ENCODE measurements around the gene CCT2. TPM values are rescaled to one million over a fixed set of nuclear protein-coding genes. Genes with fewer than 3 reads are reported as not detected.

Gene CCT2
- total RNA-seq, 1 donor from 2014 or later = 262 TPM

- H3K36me3 ChIP-seq (ENCODE audit: insufficient read depth, low read length) = no peaks in the 10 kb centered on the region
- peaks cover 3% of the 10 kb centered on the region for H3K27me3 ChIP-seq (ENCODE audit: insufficient read depth, low read length)
- TF ChIP-seq EZH2 (IDR thresholded peaks at IDR 0.05; ENCODE audit: insufficient read depth, low read length) (no peak), CTCF (IDR thresholded peaks at IDR 0.05; ENCODE audit: insufficient read depth, low read depth, low read length) (no peak)
- no peaks in the 10 kb centered on the region for H3K79me2 ChIP-seq (ENCODE audit: insufficient read depth, low read length)
- no peak overlapping the region for H3K9ac ChIP-seq (ENCODE audit: low read length)
- H4K20me1 ChIP-seq (ENCODE audit: insufficient read depth, low read length) = no peaks in the 10 kb centered on the region
- H3K4me3 ChIP-seq (ENCODE audit: insufficient read depth, low read depth, low read length) = no peak overlapping the region
- FAIRE-seq (no peak), DNase-seq (ENCODE audit: low read depth) (no peak)
- no peaks in the 10 kb centered on the region for H3K9me3 ChIP-seq (ENCODE audit: insufficient read depth, low read depth, low read length)
- Mint-ChIP-seq H3K36me3 (ENCODE audit: low read depth, unreplicated experiment) (no peaks in the 10 kb centered on the region), H3K27me3 (ENCODE audit: low read depth, unreplicated experiment) (peaks cover 5% of the 10 kb centered on the region), H3K4me3 (ENCODE audit: unreplicated experiment) (no peak overlapping the region), H3K27ac (ENCODE audit: unreplicated experiment) (no peak overlapping the region), H3K9me3 (ENCODE audit: unreplicated experiment) (peaks cover 5% of the 10 kb centered on the region), H3K4me1 (ENCODE audit: low read depth, unreplicated experiment) (no peaks in the 10 kb centered on the region)
- H3K27ac ChIP-seq (ENCODE audit: low read depth, low read length) = no peak overlapping the region
- H3K4me2 ChIP-seq (ENCODE audit: low read length) = no peak overlapping the region
- no peak overlapping the region for H2AFZ ChIP-seq (ENCODE audit: low read depth, low read length)
- H3K4me1 ChIP-seq (ENCODE audit: insufficient read depth, low read length) = no peaks in the 10 kb centered on the region
Observed at GRCh38 chr12:69621551-69621950, 36.3 kb downstream of the CCT2 start.

DNA sequence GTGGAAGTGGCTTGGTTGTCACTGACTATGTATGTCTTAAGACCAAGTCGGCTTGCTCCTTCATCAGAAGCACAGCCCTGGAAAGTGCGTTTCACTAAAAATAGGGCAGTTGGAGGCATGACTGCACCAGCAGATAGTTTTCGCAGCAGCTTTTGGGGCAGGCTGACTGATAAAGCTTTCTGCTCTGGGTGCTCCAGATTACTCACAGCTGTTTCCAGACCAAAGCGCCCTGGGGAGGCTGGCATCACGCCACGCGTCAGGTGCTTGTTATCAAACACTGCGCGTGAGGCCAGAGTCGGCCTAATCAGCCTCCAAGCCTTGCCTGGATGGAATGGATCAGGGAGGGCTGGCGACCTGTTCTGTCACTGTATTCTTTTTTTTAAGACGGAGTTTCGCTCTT is 38.7 kb downstream of the CCT2 start:
- H2AFZ ChIP-seq (ENCODE audit: low read depth, low read length) = no peak overlapping the region
- H3K27me3 ChIP-seq (ENCODE audit: insufficient read depth, low read length) = peaks cover 3% of the 10 kb centered on the region
- Mint-ChIP-seq H3K4me1 (ENCODE audit: low read depth, unreplicated experiment) (no peaks in the 10 kb centered on the region), H3K27me3 (ENCODE audit: low read depth, unreplicated experiment) (peaks cover 5% of the 10 kb centered on the region), H3K36me3 (ENCODE audit: low read depth, unreplicated experiment) (no peaks in the 10 kb centered on the region), H3K9me3 (ENCODE audit: unreplicated experiment) (no peaks in the 10 kb centered on the region), H3K27ac (ENCODE audit: unreplicated experiment) (no peak overlapping the region), H3K4me3 (ENCODE audit: unreplicated experiment) (no peak overlapping the region)
- no peak overlapping the region for H3K9ac ChIP-seq (ENCODE audit: low read length)
- no peak for TF ChIP-seq CTCF (IDR thresholded peaks at IDR 0.05; ENCODE audit: insufficient read depth, low read depth, low read length)
- no peaks in the 10 kb centered on the region for H3K9me3 ChIP-seq (ENCODE audit: insufficient read depth, low read depth, low read length)
- H3K4me2 ChIP-seq (ENCODE audit: low read length) = no peak overlapping the region
- no peaks in the 10 kb centered on the region for H3K79me2 ChIP-seq (ENCODE audit: insufficient read depth, low read length)
- no peaks in the 10 kb centered on the region for H3K36me3 ChIP-seq (ENCODE audit: insufficient read depth, low read length)
- H3K4me3 ChIP-seq (ENCODE audit: insufficient read depth, low read depth, low read length) = no peak overlapping the region
- H4K20me1 ChIP-seq (ENCODE audit: insufficient read depth, low read length) = no peaks in the 10 kb centered on the region
- no peak for FAIRE-seq
- DNase-seq (ENCODE audit: low read depth) = no peak
- H3K4me1 ChIP-seq (ENCODE audit: insufficient read depth, low read length) = no peaks in the 10 kb centered on the region
- no peak overlapping the region for H3K27ac ChIP-seq (ENCODE audit: low read depth, low read length)

DNA sequence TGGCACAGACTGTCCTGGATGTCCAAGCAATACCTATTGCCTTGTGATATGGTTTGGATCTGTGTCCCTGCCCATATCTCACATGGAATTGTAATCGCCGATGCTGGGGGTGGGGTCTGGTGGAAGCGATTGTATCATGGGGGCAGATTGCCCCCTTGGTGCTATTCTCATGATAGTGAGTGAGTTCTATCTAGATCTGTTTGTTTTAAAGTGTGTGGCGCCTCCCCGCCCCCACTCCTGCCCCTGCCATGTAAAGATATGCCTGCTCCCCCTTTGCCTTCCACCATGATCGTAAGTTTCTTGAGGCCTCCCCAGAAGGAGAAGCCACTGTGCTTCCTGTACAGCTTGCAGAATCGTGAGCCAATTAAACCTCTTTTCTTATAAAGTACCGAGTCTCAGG is 42.2 kb downstream of the CCT2 start:
- no peaks in the 10 kb centered on the region for H3K4me1 ChIP-seq (ENCODE audit: insufficient read depth, low read length)
- no peak overlapping the region for H3K27ac Mint-ChIP-seq (ENCODE audit: unreplicated experiment)
- H3K9me3 ChIP-seq (ENCODE audit: insufficient read depth, low read depth, low read length) = no peaks in the 10 kb centered on the region
- no peak overlapping the region for H3K27ac ChIP-seq (ENCODE audit: low read depth, low read length)
- H3K27me3 ChIP-seq (ENCODE audit: insufficient read depth, low read length) = peaks cover 3% of the 10 kb centered on the region
- no peak overlapping the region for H3K4me2 ChIP-seq (ENCODE audit: low read length)
- no peak for FAIRE-seq
- no peaks in the 10 kb centered on the region for H3K79me2 ChIP-seq (ENCODE audit: insufficient read depth, low read length)
- no peaks in the 10 kb centered on the region for H4K20me1 ChIP-seq (ENCODE audit: insufficient read depth, low read length)
- no peaks in the 10 kb centered on the region for H3K4me1 Mint-ChIP-seq (ENCODE audit: low read depth, unreplicated experiment)
- no peaks in the 10 kb centered on the region for H3K9me3 Mint-ChIP-seq (ENCODE audit: unreplicated experiment)
- peaks cover 2% of the 10 kb centered on the region for H3K27me3 Mint-ChIP-seq (ENCODE audit: low read depth, unreplicated experiment)
- no peak overlapping the region for H3K9ac ChIP-seq (ENCODE audit: low read length)
- no peaks in the 10 kb centered on the region for H3K36me3 ChIP-seq (ENCODE audit: insufficient read depth, low read length)
- H3K36me3 Mint-ChIP-seq (ENCODE audit: low read depth, unreplicated experiment) = no peaks in the 10 kb centered on the region
- DNase-seq (ENCODE audit: low read depth) = no peak
- TF ChIP-seq EZH2 (IDR thresholded peaks at IDR 0.05; ENCODE audit: insufficient read depth, low read length) (no peak), CTCF (IDR thresholded peaks at IDR 0.05; ENCODE audit: insufficient read depth, low read depth, low read length) (no peak)
- no peak overlapping the region for H2AFZ ChIP-seq (ENCODE audit: low read depth, low read length)
- H3K4me3 ChIP-seq (ENCODE audit: insufficient read depth, low read depth, low read length) = no peak overlapping the region
- no peak overlapping the region for H3K4me3 Mint-ChIP-seq (ENCODE audit: unreplicated experiment)

Data from astrocyte (in vitro differentiated cells and primary cell).